ENCODE measurements around the gene ADAM21.
"Not testable (repeated sequence)": the region's sequence is repeated elsewhere in the genome, so short reads cannot be mapped to it uniquely, and the experiment has no call there.

The ADAM21 gene

DNA sequence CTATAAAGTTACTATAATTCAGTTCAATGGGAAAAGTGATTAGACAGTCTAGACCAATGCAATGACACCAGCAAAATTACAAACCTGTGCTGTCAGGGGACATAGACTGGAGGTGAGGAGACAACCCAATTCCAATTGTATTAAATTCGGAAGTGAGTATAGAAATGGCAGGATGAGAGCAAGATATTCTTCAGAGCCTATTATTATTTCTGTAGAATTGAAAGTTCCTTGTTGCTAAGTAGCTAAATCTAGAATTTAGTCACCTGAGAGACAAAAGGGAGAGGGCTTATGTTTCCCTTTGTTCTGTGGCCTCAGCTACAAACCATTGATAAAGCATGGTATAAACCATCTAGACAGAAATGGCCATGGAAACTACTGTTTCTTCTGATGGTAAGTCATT is at the start of gene ADAM21:
TSS of gene ADAM21 (plus strand) at position 301 of the 400 bp plus-strand sequence. CDS start 5,326 bp downstream, outside the sequence.
- no peak for DNase-seq

DNA sequence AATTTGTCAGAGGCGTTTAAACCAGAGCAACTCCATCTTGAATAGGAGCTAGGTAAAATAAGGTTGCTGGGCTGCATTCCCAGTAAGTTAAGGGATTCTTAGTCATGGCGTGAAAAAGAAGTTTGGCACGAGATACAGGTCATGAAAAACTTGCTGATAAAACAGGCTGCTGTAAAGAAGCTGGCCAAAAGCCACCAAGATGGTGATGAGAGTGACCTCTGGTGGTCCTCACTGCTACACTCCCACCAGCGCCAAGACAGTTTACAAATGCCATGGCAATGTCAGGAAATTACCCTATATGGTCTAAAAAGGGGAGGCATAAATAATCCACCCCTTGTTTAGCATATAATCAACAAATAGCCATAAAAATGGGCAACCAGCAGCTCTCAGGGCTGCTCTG is 48.6 kb upstream of the ADAM21 start:
- DNase-seq = not testable (repeated sequence)

DNA sequence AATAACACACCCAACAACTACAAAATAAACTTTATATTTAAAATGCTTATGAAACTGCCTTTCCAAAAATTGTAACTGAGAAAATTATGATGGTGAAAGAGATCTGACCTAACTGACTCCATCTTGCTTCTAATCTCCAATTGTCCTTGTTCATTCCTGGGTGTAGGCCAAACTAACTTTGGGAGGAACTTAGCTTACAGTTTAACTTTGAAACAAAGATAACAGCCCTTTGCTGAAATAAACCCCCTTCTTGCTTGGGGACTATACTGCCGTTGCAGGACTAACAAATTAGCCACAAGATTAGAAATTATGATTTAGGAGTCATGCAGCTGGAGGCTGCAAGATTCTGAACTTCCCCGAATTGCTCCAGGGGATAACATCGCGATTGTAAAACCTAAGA is 45.8 kb upstream of the ADAM21 start:
- DNase-seq = not testable (repeated sequence)

DNA sequence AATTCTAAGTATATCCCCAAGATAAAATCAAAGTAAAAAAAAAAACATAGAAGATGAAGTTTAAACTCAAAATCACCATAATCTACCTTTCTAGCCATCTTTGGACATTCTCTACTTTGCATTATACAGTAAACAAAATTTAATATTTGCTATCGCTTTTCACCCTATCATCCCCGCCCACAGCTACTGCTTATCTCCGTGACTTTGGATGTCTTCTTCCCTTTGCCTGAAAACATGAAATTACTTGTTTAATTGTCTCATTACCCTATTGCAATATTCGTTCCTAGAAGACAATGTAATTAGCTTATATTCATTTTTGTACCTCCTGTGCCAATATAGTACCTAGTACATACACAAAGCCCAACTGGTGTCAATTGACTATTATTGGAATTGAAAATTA is 44.4 kb upstream of the ADAM21 start:
- DNase-seq = no peak

DNA sequence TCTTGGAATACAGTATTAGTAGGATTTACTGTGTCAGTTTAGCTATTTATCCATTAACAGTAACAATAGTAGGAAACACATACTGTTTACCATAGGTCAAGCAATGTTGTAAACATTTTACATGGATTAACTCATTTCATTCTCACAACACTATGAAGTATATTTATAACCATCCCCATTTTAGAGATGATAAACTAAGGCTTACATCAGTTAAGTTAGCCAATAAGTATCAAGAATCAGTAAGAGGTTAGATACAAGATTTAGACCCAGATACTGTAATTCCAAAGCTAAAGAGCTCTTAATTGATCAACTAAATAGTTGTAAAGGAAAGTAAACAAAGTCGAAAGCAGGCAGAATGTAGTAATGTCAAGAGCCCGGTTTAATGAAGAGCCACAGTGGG is 36.2 kb upstream of the ADAM21 start:
- no peak for DNase-seq

DNA sequence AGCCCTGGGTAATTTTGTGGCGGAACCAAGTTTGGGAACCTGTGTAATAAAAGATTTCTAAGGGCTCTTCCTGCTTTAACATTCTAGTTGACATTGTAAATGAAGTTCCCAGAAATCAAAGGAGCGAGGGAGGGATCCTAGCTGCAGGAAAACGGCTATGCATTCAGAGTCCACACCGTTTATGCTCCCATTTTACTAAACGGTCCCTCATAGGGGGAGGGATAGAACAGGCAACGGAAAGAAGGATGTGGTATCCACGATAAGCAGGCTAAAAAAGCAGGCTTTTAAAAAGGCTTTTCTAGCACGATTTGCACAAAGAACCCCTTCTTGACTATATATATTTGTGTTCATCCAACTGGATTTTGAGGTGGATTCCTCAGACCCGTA is 35.6 kb upstream of the ADAM21 start:
- peak; percentile 4 for DNase-seq

DNA sequence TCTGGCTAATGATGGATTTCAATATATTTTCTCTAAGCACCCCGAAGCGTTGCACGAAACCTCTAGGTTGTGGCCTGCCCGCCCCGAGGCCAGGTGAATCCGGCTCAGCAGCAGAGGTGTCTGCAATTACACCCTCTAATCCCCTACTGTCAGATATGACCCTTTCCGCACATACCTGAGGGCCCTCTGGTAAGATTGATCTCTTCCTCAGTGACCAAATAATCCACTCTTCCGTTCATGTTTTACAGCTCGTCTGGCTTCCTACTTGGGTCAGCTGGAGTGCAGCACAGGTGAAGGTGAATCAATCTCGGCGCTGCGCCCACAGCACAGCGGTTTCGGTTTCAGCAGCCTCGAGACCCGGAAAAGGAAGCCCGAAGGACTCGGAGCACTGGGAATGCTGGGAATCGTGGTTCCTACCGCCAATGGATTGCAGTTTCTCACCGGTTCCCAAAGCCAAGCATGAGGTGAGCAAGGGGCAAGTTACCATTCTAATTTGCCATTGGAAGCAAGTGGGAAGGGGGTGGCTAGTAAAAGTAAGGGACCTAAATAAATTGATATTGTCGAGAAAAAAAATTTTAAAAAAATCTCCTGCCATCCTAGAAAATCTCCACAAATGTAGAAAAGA is 35.1 kb upstream of the ADAM21 start, which contains the start of gene SYNJ2BP:
TSS of gene SYNJ2BP (minus strand) at position 366 of the 625 bp plus-strand sequence. CDS start at position 239, 127 bp downstream.
- peak; percentile 77 for DNase-seq

DNA sequence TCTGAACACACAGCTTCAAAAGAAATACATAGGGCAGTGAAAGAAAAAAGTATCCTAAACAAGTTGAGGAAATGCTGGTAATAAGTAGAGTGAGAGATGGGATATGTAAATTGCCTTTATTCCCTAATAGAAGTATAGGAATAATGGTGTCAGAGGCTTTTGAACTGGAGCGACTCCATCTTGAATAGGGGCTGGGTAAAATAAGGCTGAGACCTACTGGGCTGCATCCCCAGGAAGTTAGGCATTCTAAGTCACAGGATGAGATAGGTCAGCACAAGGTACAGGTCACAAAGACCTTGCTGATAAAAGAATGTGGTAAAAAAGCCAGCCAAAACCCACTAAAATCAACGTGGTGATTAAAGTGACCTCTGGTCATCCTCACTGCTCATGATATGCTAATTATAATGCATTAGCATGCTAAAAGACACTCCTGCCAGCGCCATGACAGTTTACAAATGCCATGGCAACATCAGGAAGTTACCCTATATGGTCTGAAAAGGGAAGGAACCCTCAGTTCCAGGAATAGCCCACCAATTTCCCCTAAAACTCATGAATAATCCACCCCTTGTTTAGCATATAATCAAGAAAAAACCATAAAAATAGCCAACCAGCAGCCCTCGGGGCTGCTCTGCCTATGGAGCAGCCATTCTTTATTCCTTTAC is 32.6 kb upstream of the ADAM21 start:
- not testable (repeated sequence) for DNase-seq

DNA sequence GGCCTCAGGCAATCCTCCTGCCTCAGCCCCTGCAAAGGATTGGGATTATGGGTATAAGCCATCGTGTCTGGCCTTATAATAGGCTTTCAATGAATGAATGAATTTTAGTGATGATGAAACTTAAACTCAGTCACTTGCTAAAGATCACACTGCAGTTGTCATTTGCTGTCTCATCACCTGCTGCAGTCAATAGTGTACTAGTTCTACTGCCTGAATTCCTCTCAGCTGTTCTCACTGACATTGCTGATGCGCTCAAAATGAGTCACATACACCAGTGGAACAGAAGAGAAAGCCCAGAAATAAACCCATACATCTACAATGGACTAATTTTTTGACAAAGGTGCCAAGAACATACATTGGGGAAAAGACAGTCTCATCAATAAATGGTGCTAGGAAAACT is 29.4 kb upstream of the ADAM21 start:
- DNase-seq = no peak

DNA sequence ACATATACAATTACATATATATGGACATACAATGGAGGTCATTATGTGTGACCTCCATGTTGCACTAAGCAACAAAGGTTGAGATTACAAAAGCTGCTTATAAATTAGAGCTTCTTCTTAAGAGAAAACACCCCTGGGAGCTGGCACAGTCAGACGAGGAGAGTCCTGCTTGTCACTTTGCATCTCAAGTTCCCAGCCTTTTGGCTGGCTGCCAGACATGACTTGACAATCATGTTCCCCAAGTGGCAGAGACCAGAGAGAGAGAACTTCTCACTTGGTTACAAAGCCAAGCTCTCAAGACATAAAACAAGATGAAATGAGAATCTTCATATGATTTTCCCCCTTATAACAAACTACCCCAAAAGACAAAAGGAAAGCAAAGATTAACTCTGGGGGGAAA is 26.6 kb upstream of the ADAM21 start:
- no peak for DNase-seq

DNA sequence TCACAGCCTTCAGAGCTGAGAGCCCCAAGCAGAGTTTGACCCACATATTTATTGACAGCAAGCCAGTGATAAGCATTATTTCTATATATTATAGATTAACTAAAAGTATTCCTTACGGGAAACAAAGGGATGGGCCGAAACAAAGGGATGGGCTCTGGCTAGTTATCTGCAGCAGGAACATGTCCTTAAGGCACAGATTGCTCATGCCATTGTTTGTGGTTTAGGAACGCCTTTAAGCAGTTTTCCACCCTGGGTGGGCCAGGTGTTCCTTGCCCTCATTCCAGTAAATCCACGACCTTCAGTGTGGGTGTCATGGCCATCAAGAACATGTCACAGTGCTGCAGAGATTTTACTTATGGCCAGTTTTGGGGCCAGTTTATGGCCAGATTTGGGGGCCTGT is 25.4 kb upstream of the ADAM21 start:
- DNase-seq = not testable (repeated sequence)

DNA sequence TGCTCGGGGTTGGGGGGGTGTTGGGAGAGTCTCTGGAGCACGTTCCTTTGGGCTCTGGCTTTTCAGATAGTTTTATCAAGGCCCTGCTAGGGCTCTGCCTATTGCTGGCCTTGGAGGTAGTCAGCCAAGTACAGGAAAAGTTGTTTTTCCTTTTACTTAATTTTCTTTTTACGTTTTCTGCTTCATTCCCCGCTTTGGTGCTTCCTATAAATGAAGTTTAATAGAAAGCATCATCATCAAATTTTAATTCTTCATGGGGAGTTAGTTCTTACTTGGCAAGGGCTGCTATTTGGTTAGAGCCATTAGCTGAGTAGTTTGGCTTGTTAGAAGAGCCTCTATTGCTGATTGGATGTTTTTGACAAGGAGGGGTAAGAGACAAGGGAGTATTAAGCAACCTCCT is 15.1 kb upstream of the ADAM21 start:
- DNase-seq = no peak

DNA sequence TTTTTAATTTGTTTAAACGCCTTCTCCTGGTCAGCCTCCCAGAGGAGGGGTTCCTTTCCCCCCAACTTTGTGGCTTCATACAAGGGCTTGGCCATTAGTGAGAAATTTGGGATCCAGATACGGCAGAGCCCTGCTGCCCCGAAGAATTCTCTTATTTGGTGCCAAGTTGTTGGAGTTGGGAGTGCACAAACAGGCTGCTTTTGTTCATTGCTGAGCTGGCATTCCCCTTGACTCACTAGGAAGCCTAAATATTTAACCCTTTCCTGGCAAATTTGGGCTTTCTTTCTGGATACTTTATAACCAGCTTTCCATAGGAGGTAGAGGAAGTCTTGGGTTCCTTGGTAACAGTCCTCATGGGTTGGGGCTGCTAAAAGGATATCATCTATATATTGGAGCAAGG is 10.3 kb upstream of the ADAM21 start:
- no peak for DNase-seq

DNA sequence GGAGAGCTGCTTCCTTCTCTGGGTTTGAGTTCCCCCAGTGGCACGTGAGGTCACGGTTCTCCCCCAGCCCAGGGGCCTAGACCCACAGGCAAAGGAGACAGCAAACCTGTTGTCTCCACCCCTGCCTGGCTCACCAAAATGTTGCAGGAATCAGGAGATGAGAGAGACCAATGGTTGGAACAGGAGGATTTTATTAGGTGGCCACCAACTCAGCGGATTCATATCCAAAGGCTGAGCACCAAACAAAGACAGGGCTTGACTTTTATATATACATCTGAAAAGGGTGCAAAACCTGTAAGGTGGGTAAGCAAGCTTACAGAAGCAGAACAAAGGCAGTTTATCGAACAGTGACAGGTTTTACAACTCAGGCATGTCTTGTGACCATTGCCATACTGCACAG is 9.2 kb upstream of the ADAM21 start:
- DNase-seq = no peak

DNA sequence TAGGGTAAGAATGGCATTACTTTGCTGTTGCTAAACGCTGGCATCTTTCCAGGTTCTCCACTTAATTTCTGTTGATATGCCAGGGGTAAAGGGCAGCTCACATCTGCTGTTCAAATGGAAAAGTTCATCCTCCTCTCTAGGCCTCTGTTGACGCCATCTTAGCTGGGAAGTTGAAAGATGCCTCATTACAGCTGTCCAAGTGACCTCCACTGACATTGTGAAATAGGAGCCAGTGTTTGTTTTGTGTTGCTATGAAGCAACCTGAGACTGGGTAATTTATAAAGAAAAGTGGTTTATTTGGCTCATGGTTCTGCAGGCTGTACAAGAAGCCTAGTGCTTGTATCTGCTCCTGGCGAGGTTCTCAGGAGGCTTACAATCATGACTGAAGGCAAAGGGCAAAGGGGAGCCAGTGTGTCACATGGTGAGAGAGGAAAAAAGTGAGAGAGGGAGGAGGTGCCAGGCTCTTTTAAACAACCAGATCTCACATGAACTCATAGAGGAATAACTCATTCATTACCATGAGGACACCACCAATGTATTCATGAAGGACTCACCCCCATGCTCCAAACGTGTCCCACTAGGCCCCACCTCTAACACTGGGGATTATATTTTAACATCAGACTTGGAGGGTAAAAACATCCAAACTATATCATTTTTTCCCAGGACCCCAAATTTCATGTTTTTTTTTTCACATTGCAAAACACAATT is 3.2 kb upstream of the ADAM21 start:
- peak; percentile 32 for DNase-seq

DNA sequence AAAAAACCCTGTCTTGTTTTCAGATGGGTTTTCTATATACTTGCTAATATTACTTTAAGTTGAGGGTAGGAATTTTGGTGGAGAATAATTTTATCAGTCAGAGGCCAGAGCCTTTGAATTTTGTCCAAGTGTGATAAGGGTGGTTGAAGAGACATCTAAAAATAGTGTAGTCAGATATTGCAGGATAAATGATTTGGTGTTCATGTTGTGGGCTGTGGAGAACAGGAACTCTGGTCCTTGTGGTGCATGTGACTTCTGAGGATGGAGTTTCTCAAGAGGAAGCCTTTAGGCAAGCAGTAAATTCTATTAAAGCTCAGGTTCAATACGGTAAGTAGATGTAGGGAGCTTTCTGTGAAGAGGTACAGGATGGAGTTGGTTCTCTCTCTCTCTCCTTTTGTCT is 2.8 kb downstream of the ADAM21 start:
- DNase-seq = no peak

DNA sequence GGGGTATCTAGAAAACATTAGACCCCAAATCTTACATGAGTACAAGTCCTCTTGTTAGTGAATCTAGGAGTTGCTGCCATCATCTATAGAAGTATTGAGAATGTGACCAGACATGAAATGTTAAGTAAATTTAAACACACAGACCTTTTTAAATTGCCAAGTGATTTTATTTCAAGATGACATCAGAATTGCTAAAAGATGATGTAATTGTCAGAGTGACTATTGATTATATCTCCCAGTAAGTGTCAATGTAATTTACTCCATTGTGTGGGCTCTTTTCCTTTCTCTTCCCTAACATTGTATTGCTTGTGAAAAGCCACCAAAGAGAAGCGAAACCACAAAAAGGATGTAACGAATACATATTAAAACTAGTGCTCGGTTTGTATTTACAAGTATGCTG is 16.8 kb downstream of the ADAM21 start:
- DNase-seq = no peak

DNA sequence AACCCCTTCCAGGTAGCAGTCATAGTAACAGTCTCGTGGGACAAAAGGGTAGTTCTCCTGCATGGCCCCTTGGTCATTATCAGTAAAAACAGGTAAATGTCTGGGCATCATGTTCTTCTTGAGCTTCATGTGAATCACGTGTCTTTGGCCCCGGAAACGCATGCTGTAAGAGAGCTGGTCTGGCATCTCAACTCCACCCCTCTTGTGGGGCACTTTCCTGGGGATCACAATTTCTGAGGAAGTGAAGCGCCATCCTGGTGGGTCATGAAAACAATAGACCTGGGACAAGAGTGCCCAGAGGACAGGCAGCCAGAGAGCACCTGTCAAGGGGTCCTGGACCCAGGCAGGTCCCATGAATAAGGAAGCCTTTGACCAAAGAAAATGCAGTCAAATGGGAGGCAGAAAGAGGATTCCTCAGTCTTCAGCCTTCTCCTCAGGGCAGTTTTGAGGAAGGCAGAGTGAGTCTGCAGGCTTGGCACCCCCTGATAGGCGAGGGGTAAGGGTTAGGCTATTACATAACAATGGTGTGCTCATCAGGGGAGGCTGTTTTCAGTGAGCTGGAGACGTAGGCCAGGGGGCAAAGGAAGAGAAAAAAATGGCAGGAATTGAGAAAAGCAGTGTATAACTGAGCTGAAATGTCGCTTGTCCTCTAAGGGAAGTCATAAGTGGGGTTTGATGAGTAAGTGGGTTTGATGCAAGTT is 19.0 kb downstream of the ADAM21 start:
- DNase-seq = not testable (repeated sequence)

DNA sequence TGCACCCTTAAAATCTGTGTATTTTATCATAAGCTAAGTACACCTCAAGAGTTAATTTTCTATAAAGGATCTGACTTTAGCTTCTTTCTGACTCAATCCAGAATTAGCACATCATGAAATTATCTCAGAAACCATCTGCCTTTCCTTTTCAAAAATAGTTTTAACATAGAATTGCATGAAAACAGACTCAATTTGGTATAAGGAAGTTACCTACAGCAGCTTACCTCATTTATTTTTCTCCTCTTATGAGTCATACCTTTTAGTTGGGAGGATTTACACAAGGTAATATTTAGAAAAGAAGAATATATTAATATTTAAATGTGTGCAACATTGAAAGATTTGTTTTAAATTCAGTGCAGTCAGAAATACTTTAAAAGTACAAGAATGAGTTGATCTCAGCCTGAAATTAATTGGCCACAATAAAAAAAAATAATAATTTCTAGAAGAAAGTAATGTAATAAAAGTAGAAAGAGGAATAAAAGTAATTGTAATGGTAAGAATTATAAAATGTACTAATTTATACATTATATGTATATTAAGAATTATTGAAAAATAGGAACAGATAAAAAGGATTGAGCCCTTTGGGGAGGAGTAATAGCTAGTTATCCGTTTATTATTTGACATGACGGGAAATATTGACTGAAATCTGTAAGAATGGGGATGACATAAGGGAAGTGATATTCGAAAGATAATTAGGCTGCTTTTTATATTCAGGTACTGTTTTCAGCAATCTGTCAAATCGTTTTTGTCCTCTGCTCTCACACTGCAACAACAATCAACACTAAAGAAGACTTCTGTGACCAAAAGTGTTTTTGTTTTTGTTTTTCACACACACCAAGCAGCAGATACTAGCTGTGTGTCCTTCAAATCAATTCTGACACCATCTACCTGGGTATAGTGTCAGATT is 20.5 kb downstream of the ADAM21 start:
- DNase-seq = no peak

DNA sequence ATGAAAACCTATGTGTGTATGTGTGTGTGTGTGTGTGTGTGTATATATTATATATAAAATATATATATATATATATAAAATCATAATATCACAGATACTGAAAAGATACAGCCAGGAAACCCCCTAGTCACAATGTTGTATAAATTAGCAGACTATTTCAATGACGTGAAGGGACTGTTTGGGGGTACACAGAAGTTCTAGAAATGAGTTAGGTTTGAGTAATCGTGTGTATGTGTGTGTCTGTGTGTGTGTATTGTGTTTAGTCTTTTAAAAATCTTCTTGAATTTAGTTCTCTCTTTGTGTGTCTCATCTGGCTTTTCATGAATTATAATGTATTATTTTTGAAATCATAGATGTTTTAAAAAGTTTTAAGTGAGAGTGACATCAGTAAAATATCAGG is 21.9 kb downstream of the ADAM21 start:
- no peak for DNase-seq

DNA sequence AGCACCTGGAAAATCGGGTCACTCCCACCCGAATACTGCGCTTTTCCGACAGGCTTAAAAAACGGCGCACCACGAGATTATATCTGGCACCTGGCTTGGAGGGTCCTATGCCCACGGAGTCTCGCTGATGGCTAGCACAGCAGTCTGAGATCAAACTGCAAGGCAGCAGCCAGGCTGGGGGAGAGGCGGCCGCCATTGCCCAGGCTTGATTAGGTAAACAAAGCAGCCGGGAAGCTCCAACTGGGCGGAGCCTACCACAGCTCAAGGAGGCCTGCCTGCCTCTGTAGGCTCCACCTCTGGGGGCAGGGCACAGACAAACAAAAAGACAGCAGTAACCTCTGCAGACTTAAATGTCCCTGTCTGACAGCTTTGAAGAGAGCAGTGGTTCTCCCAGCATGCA is 23.5 kb downstream of the ADAM21 start:
- not testable (repeated sequence) for DNase-seq

DNA sequence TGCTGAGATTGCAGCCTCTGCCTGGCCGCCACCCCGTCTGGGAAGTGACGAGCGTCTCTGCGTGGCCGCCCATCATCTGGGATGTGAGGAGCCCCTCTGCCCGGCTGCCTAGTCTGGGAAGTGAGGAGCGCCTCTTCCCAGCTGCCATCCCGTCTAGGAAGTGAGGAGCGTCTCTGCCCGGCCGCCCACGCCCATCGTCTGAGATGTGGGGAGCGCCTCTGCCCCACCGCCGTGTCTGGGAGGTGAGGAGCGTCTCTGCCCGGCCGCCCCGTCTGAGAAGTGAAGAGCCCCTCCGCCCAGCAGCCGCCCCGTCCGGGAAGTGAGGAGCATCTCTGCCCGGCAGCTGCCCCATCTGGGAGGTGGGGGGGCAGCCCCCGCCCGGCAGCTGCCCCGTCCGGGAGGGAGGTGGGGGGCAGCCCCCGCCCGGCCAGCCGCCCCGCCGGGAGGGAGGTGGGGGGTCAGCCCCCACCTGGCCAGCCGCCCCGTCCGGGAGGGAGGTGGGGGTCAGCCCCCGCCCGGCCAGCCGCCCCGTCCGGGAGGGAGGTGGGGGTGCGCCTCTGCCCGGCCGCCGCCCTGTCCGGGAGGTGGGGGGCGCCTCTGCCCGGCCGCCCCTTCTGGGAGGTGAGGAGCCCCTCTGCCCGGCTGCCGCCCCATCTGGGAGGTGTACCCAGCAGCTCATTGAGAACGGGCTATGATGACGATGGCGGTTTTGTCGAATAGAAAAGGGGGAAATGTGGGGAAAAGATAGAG is 25.6 kb downstream of the ADAM21 start:
- DNase-seq = not testable (repeated sequence)

All from HCEC 1CT (cell line).